Measurements from ENCODE around the gene SOWAHA.
"Not testable (repeated sequence)": the region's sequence is repeated elsewhere in the genome, so short reads cannot be mapped to it uniquely, and the experiment has no call there.

SOWAHA gene

DNA sequence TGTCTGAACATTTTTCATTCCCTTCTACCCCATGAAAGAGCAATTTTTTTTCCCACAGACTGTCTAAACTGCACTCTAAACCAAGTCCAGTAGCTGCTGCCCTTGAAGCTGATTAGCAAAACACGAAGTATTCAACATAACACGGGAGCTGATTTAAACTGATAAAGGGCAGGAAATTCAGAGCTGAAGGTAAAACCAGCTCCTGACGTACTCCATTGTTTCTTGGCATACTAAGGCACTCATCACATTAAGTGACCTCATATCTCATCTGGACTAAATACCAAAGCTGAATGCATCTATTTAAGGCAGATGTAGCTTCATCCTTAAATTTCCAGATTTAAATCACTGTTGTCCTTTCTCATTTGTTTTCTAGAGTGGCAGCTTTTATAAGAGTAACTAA, 41.2 kb downstream of the SOWAHA start:
- Histone ChIP-seq H3K27me3 (replicated peaks; ENCODE audit: insufficient read depth, low read length) (no peaks in the 10 kb centered on the region), H3K36me3 (replicated peaks; ENCODE audit: insufficient read depth, low read length) (no peaks in the 10 kb centered on the region), H2AFZ (ENCODE audit: low read length) (no peak overlapping the region), H3F3A (ENCODE audit: insufficient read depth, low read length) (no peaks in the 10 kb centered on the region), H3K79me2 (ENCODE audit: low read length) (no peaks in the 10 kb centered on the region), H3K4me1 (ENCODE audit: low read length) (no peaks in the 10 kb centered on the region), H3K9ac (ENCODE audit: low read length) (no peak overlapping the region), H3K9me2 (replicated peaks; ENCODE audit: insufficient read depth, low read length) (no peaks in the 10 kb centered on the region), H3K4me3 (ENCODE audit: low read length) (no peak overlapping the region), H3K9me3 (replicated peaks; ENCODE audit: insufficient read depth, low read length) (no peaks in the 10 kb centered on the region), H3K27ac (ENCODE audit: low read length) (no peak overlapping the region), H4K20me1 (ENCODE audit: insufficient read depth, low read length) (no peaks in the 10 kb centered on the region), H3K4me2 (ENCODE audit: low read depth, low read length) (no peak overlapping the region)
- TF ChIP-seq EZH2phosphoT487 (IDR thresholded peaks at IDR 0.05; ENCODE audit: low read length) (no peak), EZH2 (optimal IDR thresholded peaks at IDR 0.05; ENCODE audit: low read depth, low read length) (no peak)
- TF ChIP-seq, protein P1, sequence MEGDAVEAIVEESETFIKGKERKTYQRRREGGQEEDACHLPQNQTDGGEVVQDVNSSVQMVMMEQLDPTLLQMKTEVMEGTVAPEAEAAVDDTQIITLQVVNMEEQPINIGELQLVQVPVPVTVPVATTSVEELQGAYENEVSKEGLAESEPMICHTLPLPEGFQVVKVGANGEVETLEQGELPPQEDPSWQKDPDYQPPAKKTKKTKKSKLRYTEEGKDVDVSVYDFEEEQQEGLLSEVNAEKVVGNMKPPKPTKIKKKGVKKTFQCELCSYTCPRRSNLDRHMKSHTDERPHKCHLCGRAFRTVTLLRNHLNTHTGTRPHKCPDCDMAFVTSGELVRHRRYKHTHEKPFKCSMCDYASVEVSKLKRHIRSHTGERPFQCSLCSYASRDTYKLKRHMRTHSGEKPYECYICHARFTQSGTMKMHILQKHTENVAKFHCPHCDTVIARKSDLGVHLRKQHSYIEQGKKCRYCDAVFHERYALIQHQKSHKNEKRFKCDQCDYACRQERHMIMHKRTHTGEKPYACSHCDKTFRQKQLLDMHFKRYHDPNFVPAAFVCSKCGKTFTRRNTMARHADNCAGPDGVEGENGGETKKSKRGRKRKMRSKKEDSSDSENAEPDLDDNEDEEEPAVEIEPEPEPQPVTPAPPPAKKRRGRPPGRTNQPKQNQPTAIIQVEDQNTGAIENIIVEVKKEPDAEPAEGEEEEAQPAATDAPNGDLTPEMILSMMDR (IDR thresholded peaks at IDR 0.05; ENCODE audit: low read length) = no peak
- DNase-seq = no peak

DNA sequence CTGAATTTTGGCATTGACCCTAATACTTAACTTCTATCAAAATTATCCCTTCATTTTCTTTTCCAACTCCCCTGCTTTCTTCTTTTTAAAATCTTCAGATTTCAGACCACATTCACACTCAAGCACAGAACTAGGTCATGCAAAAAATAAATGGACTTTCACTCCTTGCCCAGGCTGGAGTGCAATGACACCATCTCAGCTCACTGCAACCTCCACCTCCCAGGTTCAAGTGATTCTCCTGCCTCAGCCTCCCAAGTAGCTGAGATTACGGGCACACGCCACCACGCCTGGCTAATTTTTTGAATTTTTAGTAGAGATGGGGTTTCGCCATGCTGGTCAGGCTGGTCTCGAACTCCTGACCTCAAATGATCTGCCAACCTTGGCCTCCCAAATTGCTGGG, 41.9 kb downstream of the SOWAHA start:
- H3K27ac ChIP-seq (ENCODE audit: low read length); DNase-seq; H3K36me3 ChIP-seq (replicated peaks; ENCODE audit: insufficient read depth, low read length); H3K9me3 ChIP-seq (replicated peaks; ENCODE audit: insufficient read depth, low read length); H3K27me3 ChIP-seq (replicated peaks; ENCODE audit: insufficient read depth, low read length); H3K4me2 ChIP-seq (ENCODE audit: low read depth, low read length); H3K79me2 ChIP-seq (ENCODE audit: low read length); H2AFZ ChIP-seq (ENCODE audit: low read length); H3K4me3 ChIP-seq (ENCODE audit: low read length); H4K20me1 ChIP-seq (ENCODE audit: insufficient read depth, low read length); H3F3A ChIP-seq (ENCODE audit: insufficient read depth, low read length); H3K4me1 ChIP-seq (ENCODE audit: low read length); H3K9ac ChIP-seq (ENCODE audit: low read length); H3K9me2 ChIP-seq (replicated peaks; ENCODE audit: insufficient read depth, low read length): not testable (repeated sequence)

DNA sequence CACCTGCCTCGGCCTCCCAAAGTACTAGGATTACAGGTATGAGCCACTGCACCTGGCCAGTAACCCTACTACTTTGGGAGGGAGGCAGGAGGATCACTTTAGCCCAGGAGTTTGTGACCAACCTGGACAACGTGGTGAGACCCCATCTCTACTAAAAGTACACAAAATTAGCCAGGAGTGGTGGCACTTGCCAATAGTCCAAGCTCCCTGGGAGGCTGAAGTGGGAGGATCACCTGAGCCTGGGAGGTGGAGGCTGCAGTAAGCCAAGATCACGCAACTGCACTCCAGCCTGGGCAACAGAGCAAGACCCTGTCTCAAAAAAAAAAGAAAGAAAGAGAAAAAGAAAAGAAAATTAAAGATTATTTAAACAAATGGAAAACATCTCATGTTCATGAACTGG, 42.9 kb downstream of the SOWAHA start:
- Histone ChIP-seq H3K4me1 (ENCODE audit: low read length) (no peaks in the 10 kb centered on the region), H3F3A (ENCODE audit: insufficient read depth, low read length) (no peaks in the 10 kb centered on the region), H3K27me3 (replicated peaks; ENCODE audit: insufficient read depth, low read length) (no peaks in the 10 kb centered on the region), H3K9ac (ENCODE audit: low read length) (no peak overlapping the region), H3K9me3 (replicated peaks; ENCODE audit: insufficient read depth, low read length) (no peaks in the 10 kb centered on the region), H3K79me2 (ENCODE audit: low read length) (no peaks in the 10 kb centered on the region), H3K36me3 (replicated peaks; ENCODE audit: insufficient read depth, low read length) (no peaks in the 10 kb centered on the region), H3K9me2 (replicated peaks; ENCODE audit: insufficient read depth, low read length) (no peaks in the 10 kb centered on the region), H3K27ac (ENCODE audit: low read length) (no peak overlapping the region), H3K4me3 (ENCODE audit: low read length) (no peak overlapping the region), H4K20me1 (ENCODE audit: insufficient read depth, low read length) (no peaks in the 10 kb centered on the region), H3K4me2 (ENCODE audit: low read depth, low read length) (no peak overlapping the region), H2AFZ (ENCODE audit: low read length) (no peak overlapping the region)
- no peak for TF ChIP-seq EZH2phosphoT487 (IDR thresholded peaks at IDR 0.05; ENCODE audit: low read length)
- TF ChIP-seq EZH2 (optimal IDR thresholded peaks at IDR 0.05; ENCODE audit: low read depth, low read length) = no peak
- TF ChIP-seq, protein P1 (IDR thresholded peaks at IDR 0.05; ENCODE audit: low read length) = no peak
- no peak for DNase-seq

DNA sequence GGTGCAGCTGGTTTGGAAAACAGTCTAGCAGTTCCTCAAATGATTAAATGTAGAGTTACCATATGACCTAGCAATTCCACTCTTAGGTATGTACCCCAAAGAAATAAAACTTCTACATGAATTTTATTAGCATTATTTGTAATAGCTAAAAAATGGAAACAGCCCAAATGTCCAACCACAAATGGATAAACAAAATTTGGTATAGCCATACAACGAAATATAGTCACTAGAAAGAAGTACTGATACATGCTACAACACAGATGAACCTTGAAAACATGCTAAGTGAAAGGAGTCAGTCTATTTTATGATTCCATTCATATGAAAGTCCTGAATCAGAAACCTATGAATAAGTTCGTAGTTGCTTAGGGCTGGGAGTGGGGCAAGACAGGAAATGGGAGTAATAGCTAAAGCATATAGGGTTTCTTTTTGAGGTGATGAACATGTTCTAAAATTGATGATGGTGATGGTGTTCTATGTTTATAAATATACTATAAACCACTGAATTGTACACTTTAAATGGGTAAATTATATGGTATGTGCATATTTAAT, 46.9 kb downstream of the SOWAHA start:
- TF ChIP-seq, protein P1 (IDR thresholded peaks at IDR 0.05; ENCODE audit: low read length) = no peak
- TF ChIP-seq EZH2 (optimal IDR thresholded peaks at IDR 0.05; ENCODE audit: low read depth, low read length) (no peak), EZH2phosphoT487 (IDR thresholded peaks at IDR 0.05; ENCODE audit: low read length) (no peak)
- H4K20me1 ChIP-seq (ENCODE audit: insufficient read depth, low read length) = no peaks in the 10 kb centered on the region
- H3K9me3 ChIP-seq (replicated peaks; ENCODE audit: insufficient read depth, low read length) = no peaks in the 10 kb centered on the region
- no peak overlapping the region for H3K9ac ChIP-seq (ENCODE audit: low read length)
- no peak overlapping the region for H3K27ac ChIP-seq (ENCODE audit: low read length)
- H3K4me1 ChIP-seq (ENCODE audit: low read length) = no peaks in the 10 kb centered on the region
- no peak overlapping the region for H2AFZ ChIP-seq (ENCODE audit: low read length)
- H3K9me2 ChIP-seq (replicated peaks; ENCODE audit: insufficient read depth, low read length) = no peaks in the 10 kb centered on the region
- no peak overlapping the region for H3K4me3 ChIP-seq (ENCODE audit: low read length)
- no peaks in the 10 kb centered on the region for H3K79me2 ChIP-seq (ENCODE audit: low read length)
- no peaks in the 10 kb centered on the region for H3K36me3 ChIP-seq (replicated peaks; ENCODE audit: insufficient read depth, low read length)
- no peaks in the 10 kb centered on the region for H3K27me3 ChIP-seq (replicated peaks; ENCODE audit: insufficient read depth, low read length)
- H3F3A ChIP-seq (ENCODE audit: insufficient read depth, low read length) = no peaks in the 10 kb centered on the region
- DNase-seq = no peak
- no peak overlapping the region for H3K4me2 ChIP-seq (ENCODE audit: low read depth, low read length)
